Stimulated activated CD8-positive, alpha-beta memory T cell treated with anti-CD3 and anti-CD28 coated beads, Interleukin-15, amount 100 ng/mL, for 48 hours (primary cell): ENCODE data around the gene PHYHD1.
A peak's percentile ranks its signal among the peaks of the same experiment; 100 is the strongest.

ENCODE experiments used
- DNase-seq, 2 donors: peaks; one replicate each; pipeline ENCODE4 v3.0.0-alpha.2; 2020; ENCODE audit warnings: low read depth in 2 of 2

PHYHD1 gene

DNA sequence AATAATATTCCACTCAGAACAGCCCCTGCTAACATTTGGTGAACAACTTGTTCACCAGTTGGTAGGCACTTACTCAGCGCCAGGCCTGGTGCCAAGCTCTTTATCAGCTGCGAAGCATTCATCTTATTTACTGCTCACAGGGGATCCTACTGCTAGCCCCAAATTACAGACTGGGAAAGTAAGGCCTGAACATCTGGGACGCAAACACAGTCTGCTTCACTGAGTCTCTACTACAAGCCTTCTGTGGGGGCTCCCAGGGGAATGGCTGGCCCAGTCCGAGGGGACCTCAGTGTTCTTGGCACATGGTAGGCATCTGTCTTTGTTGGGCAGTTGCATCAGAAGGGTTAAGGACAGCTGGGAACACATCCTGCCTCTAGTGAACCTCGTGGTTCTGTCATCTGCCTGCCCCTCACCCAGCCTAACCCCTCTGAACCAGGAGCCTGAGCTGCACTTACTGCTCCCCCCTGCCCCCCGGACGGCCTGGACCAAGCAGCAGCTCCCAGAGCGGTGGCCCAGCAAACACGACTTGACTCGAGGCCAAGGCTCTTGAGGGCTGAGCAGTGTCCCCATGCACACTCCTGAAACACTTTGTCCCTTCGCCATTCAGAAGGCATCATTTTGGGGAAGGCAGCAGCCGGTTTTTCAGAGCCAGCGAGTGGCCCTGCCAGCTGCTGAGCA is at the start of gene PHYHD1:
TSS of gene PHYHD1 (plus strand) at position 602 of the 678 bp plus-strand sequence. CDS start 1,342 bp downstream, outside the sequence.
- DNase-seq = no peak

DNA sequence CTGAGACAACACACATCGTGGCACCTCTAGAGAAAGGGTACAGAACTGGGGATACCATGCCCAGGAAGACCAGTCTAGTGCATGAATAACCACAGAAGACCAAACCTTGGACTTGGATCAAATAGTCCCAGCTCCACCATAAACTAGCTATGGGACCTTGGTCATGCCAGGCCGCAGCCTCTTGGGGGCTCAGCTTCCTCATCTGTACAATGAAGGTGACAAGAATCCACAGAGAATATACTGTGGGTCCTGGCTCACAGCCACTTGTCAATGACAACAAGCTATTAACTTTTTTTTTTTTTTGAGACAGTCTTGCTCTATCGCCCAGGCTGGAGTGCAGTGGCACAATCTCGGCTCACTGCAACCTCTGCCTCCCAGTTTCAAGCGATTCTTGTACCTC is 42.9 kb upstream of the PHYHD1 start:
- no peak for DNase-seq

DNA sequence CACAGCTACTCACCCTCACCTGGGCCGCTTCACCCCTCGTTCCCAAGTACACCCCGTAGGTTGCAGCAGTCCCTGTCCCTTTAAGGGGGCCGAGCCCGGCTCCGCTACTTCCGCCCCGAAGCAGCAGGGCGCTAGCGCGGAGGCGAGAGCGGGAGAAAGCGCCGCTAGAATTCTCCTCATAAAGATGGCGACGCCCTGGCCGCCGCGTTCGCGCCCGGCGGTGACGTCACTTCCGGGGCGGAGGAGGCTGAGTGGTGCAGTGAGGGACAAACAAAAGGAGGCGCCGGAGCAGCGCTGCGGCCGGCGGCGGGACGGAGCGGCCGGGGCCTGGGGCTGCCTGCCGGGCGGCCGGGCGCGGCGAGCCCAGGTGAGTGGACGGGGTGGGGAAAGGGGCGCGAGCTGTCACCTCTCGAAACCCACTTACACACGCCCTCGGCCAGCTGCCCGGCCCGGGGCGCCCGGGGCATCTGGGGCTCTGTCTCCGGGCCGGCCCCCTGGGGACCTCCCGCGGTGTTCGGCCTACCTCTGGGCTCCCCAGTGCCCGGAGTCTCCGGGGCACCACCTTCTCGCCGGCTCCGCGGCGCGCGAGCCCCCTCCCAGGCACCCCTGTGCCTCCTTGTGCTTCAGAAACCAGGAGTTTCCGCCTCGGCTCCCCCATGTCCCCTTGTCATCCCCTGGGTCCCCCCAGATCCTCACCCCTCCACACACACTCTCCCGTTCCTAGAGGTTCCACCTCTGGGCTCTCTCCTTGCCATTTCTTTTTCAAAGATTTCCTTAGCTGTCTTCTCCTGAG is 38.7 kb upstream of the PHYHD1 start, which contains the start of the genes KYAT1 and LRRC8A:
TSS of gene KYAT1 (minus strand) at position 67 of the 793 bp plus-strand sequence. CDS start 36,545 bp downstream, outside the sequence.
TSS of gene LRRC8A (plus strand) at position 250 of the 793 bp plus-strand sequence. CDS start 25,032 bp downstream, outside the sequence.
- DNase-seq = peak; percentile 98 to 99

DNA sequence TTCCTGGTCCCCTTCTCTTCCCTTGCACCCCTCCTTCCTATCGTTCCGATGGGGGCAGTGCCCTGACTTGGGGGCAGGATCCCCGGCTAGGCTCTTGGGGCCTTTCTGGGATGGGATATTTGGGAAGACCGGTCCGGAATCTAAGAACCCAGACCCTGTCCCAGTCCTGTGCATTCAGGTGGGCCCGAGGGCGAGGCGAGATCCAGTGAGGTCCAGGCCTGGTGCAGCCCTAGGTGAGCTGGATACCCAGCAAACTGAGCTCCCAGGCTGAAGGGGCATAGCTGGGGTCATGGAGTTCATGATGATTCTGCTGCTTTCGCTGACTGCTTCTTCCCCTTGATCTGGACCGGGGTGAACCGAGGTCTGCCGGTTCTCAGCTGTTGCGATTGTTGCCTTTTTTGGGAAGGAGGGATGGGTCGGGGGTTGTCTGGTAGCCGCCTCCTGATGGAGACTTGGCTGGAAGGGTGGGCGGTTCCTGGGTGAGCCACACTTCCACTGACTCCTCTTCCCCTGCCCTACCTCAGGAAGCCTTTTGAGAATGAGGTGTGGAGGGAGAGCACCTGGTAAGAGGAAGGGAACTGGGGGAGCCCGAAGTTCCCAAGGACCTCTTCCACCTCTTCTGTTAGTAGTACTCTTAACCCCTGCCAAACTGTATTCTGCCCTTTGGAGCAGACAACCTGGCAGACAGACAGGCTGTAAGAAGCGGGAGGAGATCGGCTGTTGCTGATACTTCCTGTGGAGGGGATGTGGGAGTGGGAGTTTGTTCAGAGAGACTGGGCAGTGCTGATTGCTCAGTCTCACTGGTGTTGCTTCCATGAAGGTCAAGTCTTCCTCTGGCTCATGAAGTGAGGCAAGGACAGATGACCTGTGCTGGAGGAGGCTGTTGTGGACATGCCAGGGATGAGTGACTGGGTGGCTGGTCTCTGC is 37.8 kb upstream of the PHYHD1 start:
- DNase-seq = no peak

DNA sequence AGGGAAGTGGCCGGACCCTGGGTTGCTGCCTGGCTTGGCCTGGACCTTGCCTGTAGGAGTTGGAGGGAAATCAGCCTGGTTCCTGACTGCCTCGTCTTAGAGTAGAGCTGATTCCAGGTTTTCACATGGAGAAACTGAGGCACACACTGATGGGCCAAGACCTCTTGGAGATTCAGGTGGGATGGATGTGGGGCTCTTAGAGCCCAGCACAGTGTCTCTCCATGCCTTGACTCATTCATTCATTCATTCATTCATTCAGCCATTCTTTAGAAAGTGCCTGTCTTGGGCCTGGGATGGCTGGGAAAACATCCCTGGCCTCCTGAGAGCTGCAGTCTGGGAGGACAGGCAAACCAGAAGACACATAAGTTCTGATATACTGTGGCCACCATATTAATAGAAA is 36.6 kb upstream of the PHYHD1 start:
- DNase-seq = no peak

DNA sequence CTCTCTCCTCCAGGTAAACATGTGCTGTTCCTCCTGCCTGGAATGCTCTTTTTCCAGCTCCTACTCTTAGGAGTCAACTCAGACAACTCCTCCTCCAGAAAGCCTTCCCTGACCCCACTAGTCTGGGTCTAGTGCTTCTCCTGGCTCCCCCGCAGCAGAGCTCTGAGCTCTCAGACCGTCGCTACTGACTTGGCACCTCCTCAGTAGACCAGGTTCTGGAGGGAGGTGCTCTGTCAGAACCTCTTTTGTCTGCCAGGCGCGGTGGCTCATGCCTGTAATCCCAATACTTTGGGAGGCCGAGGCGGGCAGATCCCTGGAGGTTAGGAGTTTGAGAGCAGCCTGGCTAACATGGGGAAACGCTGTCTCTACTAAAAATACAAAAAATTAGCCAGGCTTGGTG is 35.4 kb upstream of the PHYHD1 start:
- DNase-seq = no peak

DNA sequence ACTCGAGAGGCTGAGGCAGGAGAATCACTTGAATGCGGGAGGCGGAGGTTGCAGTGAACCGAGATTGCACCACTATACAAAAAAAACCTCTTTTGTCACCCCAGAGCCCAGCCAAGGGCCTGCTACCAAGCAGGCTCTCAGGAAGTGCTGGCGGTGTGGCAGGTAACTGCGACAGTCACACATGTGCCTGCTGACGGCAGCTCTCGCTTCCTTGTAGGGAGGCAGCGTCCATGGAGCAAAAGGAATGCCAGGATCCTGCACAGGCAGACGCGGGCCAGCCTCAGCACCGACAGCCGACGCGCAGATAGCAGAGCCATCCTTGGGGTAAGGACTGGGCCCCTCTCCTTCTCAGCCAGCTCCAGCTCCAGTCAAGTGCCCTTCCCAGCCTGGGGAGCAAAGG is 35.0 kb upstream of the PHYHD1 start:
- no peak for DNase-seq

DNA sequence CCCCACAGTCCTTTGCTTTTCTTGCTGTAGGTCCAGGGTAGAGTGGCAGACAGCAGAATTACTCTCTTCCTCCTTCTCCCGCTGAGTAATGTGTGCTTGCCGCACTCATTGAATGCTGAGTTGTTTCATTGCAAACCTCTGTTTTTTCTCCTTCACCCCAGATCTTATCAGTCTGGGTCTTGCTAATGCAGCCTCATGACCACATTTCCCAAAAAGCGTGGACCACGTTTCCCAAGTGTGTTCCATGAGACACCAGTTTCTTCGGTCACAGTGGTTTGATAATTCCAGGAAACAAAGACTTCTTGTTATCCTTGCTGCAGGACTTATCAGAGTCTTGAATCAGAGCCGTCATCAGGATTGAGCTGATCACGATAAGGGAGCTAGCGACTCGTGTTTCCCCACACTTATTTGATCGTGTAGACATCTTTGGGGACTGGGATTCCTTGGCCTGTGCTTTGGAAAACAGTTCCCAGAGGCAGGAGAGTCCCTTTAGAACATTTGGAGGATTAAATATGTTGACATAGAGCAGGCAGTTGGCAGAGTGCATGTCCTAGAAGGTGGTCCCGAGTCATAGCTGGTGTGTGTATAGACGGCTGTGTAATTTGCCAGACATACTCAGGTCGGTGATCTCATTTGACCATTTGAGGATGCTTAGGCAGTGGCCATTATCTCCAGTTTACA is 34.4 kb upstream of the PHYHD1 start:
- DNase-seq = no peak

DNA sequence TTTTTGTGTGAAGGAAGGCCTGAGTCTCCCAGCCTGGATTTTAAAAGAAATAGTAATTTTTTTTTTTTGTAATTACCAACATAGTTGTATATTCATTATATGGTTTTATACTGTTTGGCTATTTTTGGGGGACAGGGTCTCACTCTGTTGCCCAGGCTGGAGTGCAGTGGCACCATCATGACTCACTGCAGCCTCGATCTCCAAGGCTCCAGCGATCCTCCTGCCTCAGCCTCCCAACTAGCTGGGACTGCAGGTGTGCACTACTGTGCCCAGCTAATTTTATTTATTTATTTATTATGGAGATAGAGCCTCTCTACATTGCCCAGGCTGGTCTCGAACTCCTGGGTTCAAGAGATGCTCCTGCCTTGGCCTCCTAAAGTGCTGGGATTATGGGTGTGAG is 33.7 kb upstream of the PHYHD1 start:
- DNase-seq = no peak

DNA sequence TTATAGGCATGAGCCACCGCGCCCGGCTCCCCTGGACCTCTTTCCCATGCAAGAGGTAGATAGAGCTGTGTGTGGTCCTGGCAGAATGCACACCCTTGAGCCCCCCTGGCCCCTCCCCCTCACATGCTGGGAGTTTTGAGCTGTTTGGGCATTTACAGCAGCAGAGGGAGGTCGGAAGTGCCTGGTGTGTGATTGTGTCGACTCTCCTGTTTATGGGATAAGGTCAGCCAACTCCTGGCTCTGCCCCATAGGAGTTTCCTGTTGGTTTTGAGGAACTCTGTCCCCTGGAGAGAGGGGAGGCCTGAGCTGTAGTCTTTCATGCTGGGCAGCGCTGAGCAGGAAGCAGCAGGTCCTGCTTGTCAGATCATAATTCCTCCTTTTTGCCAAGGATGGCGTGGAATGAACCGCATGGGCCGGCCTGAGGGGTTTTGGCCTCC is 32.9 kb upstream of the PHYHD1 start:
- no peak for DNase-seq

DNA sequence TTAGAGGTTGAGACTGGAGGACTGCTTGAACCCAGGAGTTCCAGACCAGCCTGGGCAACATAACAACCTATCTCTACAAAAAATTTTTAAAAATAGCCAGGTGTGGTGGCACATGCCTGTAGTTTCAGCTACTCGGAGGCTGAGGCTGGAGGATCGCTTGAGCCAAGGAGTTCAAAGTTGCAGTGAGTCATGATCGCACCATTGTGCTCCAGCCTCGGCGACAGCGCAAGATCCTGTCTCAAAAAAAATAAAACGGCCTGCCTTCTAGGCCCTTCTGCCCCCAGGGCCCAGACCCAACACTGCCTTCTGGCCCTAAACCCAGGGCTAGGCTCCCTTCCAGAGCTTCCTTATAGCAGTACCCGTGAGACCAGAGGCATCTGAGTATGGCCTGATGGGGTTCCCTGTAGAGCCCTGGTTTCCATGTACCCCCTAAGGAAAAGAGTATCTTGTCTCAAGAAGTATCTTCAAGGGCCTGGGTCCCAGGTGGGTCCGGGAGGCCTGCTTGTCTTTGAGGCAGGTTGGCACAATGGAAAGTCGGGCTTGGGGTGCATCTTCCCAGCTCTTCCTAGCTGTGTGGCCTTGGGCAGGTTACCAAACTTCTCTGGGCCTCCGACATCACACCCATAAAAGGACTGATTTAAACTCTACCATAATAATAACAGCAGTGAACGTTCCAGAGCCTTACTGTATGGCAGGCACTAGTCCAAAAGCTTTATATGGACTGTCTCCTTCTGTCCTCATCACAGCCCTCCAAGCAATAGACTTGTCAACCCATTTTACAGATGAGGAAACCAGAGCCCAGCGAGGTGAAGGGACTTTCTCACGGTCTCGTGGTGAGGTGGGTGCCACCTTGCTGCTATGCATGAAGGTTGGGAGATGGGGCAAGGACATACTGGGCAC is 29.2 kb upstream of the PHYHD1 start:
- DNase-seq = no peak

DNA sequence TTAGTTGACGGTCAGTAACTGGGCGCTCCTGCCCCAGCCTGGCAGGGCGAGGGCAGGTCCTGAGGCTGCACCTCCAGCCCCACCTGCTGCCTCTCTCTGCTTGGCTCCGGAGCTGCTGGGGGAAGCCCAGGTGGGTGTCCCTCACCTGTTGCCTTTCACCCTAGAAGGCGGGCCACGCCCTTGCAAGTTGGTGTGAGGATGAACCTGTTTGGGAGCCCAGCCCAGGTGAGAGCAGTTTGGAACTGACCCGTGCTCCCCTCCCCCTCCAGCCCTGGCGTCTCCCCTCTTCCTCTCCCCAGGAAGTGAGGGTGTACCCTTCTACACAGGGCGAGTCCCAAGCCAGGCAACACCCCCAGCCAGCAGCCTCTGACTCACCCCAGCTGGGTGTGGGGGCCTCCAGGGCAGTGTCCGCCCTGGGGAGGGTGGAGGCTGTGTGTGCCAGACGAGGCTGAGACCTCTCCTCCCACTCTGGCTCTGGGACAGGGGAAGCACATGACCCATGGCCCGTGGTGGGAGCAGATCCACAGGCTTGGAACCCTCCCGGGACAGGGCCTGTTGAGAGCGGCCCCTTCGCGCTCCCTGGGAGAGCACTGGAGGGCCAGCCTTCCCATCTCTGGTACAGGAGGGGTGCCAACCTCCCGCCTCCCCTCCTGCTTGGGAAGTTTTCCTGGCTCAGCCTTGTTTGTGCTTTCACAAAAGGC is 28.4 kb upstream of the PHYHD1 start:
- no peak for DNase-seq

DNA sequence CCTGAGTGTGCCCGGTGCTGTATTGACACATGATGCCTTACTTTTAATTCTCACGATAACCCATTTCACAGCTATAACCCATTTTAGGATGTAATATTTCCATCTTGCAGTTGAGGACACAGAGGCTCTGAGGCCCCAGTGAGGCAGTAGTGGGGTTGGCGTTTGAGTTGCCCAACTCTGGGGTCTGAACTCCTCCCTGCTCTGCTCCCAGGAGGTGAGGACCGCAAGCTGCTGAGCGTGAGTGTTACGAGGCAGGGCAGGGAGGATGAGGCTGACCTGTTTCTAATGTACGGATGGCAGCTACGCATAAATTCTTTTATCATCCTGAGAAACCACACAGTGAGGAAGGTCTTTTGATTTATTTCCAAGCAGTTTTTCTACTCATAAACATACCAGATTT is 27.4 kb upstream of the PHYHD1 start:
- no peak for DNase-seq

DNA sequence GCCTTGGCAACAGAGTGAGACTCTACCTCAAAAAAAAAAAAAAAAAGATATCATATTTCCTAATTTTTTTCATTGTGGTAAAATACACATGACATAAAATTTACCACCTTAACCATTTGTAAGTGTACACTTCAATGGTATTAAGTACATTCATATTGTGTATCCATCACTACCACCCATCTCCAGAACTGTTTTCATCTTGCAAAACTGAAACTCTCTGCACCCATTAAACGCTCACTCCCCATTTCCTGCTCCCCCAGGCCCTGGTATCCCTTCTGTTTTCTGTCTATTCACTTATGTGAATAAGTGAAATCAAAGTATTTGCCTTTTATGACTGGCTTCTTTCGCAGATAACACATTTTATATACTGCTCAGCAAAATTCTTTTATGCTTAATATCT is 26.0 kb upstream of the PHYHD1 start:
- DNase-seq = no peak

DNA sequence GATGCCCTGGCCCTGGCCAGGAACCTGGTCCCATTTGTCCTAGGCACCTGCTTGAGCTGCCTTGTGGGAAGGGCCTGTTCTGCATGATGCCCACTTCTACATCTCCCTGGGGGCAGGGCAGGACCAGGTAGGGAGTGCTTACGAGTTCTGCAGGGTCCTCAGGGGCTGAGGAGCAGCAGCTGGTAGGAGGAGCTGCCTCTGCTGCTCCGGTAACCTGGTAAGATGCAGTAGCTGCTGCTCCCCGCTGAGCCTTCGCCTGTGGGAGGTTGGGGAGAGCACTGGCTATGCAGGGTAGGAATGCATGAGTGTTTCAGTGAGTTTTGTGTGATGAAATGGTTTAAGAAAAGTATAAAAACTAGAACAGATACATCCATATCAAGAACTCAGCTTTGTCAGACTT is 25.2 kb upstream of the PHYHD1 start:
- no peak for DNase-seq

DNA sequence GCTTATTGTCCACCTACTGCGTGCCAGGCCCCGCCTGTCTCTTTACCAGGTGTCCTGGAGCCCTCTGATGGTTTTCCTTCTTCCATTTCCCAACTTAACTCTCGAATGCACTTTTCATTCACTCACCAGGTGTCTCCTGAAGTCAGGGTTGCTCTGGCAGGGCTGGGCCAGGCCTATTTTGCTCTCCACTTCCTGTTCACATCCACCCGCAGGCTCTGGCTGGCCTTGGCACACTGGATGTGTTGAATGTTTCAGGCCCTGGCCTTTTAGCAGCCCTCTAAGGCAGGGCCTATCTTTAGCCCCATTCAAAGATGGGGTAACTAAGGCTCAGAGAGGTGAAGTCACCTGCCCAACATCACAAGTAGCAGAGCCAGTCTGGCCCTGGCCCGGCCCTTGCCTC is 22.4 kb upstream of the PHYHD1 start:
- DNase-seq = no peak

DNA sequence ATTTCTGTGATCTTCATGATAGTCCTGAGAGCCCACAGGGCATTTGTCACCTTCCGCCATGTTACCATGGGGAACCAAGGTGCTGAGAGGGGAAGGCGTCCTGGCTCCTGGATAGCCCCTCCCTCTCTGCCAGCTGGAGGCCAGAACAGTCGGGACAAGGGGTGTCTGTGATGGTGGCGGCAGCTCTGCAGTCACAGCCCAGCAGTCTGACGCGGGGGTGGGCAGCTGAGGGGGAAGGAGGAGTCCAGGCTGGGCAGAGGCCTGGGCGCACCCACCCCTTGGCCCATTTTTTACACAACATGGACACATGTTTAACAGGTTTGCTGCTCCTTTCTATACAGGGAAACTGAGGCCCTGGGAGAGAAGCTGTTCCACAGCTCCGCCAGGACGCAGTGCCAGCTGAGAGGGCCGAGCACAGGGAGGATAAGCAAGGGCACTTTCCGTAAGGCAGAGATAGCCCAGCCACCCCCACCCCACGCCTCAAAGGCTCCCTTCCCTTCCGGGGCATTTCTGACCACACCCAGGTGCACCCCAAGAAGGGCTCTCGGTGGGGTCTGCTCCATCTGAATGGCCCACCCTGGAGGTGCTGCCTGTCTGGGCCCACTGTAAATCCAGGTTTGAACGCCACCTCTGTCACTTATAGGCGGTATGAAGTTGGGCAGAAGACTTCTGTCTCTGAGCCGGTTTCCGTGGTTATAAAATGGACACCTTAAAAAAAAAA is 21.8 kb upstream of the PHYHD1 start:
- no peak for DNase-seq

DNA sequence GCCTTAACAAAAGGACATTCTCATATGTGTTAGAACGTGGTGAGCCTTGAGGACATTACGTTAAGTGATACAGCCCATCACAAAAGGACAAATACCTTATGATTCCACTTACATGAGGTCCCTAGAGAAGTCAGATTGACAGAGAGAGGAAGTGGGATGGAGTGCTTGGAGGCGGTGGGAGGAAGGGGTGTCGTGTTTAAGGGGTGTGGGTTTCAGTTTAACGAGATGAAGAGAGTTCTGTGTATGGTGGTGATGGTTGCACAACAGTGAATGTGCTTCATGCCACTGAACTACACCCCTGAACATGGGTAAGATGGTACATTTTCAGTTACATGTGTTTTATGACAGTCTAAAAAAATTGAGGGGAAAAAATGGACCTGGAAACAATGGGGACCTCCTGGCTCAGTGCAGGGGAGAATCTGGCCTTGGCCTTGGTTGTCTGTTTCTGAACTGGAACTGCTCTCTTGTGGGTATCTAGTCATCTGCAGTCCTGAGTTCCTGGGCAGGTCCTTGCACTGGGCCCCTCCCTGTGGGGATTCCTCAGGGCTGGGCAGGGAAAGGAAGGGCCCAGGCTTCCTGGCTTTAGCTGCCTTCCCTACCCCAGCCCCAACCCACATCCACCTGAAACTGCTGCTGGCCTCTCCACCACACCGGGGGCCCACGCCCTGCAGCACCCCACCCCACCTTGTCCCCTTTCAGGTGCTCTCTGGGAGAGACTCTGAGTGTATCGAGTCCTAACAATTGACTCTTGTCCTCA is 21.0 kb upstream of the PHYHD1 start:
- DNase-seq = no peak
